Measurements from ENCODE around the gene ART1.
"Not testable (repeated sequence)": the region's sequence is repeated elsewhere in the genome, so short reads cannot be mapped to it uniquely, and the experiment has no call there.

Gene ART1

DNA sequence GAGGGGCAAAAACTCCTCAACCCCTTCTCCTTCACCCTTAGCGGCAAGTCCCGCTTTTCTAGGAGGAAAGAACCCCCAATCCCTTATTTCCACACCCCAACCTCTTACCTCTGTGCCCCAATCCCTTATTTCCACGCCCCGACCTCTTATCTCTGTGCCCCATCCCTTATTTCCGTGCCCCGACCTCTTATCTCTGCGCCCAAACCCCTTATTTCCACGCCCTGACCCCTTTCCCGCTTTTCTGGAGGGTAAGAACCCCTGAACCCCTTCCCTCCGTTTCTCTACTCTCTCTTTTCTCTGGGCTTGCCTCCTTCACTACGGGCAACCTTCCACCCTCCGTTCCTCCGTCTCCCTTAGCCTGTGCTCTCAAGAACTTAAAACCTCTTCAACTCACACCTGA is 3.9 kb downstream of the ART1 start:
- H3K27ac ChIP-seq (ENCODE audit: low read depth in 2 of 2, low read length in 2 of 2); H3K4me3 ChIP-seq (ENCODE audit: low read length in 2 of 2); H3K9me3 ChIP-seq (ENCODE audit: control insufficient read depth in 2 of 2, low read length in 2 of 2); H3K4me1 ChIP-seq (ENCODE audit: control insufficient read depth in 2 of 2, insufficient read depth in 2 of 2, low read length in 2 of 2); H3K27me3 ChIP-seq (ENCODE audit: control insufficient read depth in 2 of 2, insufficient read depth in 2 of 2, low read length in 2 of 2); H3K9ac ChIP-seq (ENCODE audit: low read depth in 1 of 2, low read length in 2 of 2); H3K36me3 ChIP-seq (ENCODE audit: control insufficient read depth in 2 of 2, insufficient read depth in 2 of 2, low read length in 2 of 2): not testable (repeated sequence)

- H3K9ac ChIP-seq (ENCODE audit: low read depth in 1 of 2, low read length in 2 of 2); H3K27ac ChIP-seq (ENCODE audit: low read depth in 2 of 2, low read length in 2 of 2); H3K36me3 ChIP-seq (ENCODE audit: control insufficient read depth in 2 of 2, insufficient read depth in 2 of 2, low read length in 2 of 2); H3K4me1 ChIP-seq (ENCODE audit: control insufficient read depth in 2 of 2, insufficient read depth in 2 of 2, low read length in 2 of 2); H3K27me3 ChIP-seq (ENCODE audit: control insufficient read depth in 2 of 2, insufficient read depth in 2 of 2, low read length in 2 of 2); H3K4me3 ChIP-seq (ENCODE audit: low read length in 2 of 2); H3K9me3 ChIP-seq (ENCODE audit: control insufficient read depth in 2 of 2, low read length in 2 of 2): not testable (repeated sequence)
These were observed 4.4 kb downstream of the ART1 start for GRCh38 chr11:3649374-3649773.

- H3K36me3 ChIP-seq (ENCODE audit: control insufficient read depth in 2 of 2, insufficient read depth in 2 of 2, low read length in 2 of 2); H3K4me3 ChIP-seq (ENCODE audit: low read length in 2 of 2); H3K9me3 ChIP-seq (ENCODE audit: control insufficient read depth in 2 of 2, low read length in 2 of 2); H3K4me1 ChIP-seq (ENCODE audit: control insufficient read depth in 2 of 2, insufficient read depth in 2 of 2, low read length in 2 of 2); H3K27ac ChIP-seq (ENCODE audit: low read depth in 2 of 2, low read length in 2 of 2); H3K9ac ChIP-seq (ENCODE audit: low read depth in 1 of 2, low read length in 2 of 2); H3K27me3 ChIP-seq (ENCODE audit: control insufficient read depth in 2 of 2, insufficient read depth in 2 of 2, low read length in 2 of 2): not testable (repeated sequence)
These were observed 7.6 kb downstream of the ART1 start for GRCh38 chr11:3652514-3652913.

- H3K27me3 ChIP-seq (ENCODE audit: control insufficient read depth in 2 of 2, insufficient read depth in 2 of 2, low read length in 2 of 2), result peaks cover 0 to 3% of the 10 kb centered on the region in 2 donors
- no peak overlapping the region for H3K4me3 ChIP-seq (ENCODE audit: low read length in 2 of 2)
- H3K4me1 ChIP-seq (ENCODE audit: control insufficient read depth in 2 of 2, insufficient read depth in 2 of 2, low read length in 2 of 2), result no peaks in the 10 kb centered on the region
- no peaks in the 10 kb centered on the region for H3K9me3 ChIP-seq (ENCODE audit: control insufficient read depth in 2 of 2, low read length in 2 of 2)
- H3K36me3 ChIP-seq (ENCODE audit: control insufficient read depth in 2 of 2, insufficient read depth in 2 of 2, low read length in 2 of 2), result no peaks in the 10 kb centered on the region
- no peak overlapping the region for H3K9ac ChIP-seq (ENCODE audit: low read depth in 1 of 2, low read length in 2 of 2)
- H3K27ac ChIP-seq (ENCODE audit: low read depth in 2 of 2, low read length in 2 of 2), result no peak overlapping the region
These were observed 10.6 kb downstream of the ART1 start for GRCh38 chr11:3655547-3655946.

- not testable (repeated sequence) for H3K4me3 ChIP-seq (ENCODE audit: low read length in 2 of 2); H3K4me1 ChIP-seq (ENCODE audit: control insufficient read depth in 2 of 2, insufficient read depth in 2 of 2, low read length in 2 of 2); H3K36me3 ChIP-seq (ENCODE audit: control insufficient read depth in 2 of 2, insufficient read depth in 2 of 2, low read length in 2 of 2); H3K27ac ChIP-seq (ENCODE audit: low read depth in 2 of 2, low read length in 2 of 2); H3K27me3 ChIP-seq (ENCODE audit: control insufficient read depth in 2 of 2, insufficient read depth in 2 of 2, low read length in 2 of 2); H3K9me3 ChIP-seq (ENCODE audit: control insufficient read depth in 2 of 2, low read length in 2 of 2); H3K9ac ChIP-seq (ENCODE audit: low read depth in 1 of 2, low read length in 2 of 2)
These were observed 12.4 kb downstream of the ART1 start for GRCh38 chr11:3657331-3657730.

DNA sequence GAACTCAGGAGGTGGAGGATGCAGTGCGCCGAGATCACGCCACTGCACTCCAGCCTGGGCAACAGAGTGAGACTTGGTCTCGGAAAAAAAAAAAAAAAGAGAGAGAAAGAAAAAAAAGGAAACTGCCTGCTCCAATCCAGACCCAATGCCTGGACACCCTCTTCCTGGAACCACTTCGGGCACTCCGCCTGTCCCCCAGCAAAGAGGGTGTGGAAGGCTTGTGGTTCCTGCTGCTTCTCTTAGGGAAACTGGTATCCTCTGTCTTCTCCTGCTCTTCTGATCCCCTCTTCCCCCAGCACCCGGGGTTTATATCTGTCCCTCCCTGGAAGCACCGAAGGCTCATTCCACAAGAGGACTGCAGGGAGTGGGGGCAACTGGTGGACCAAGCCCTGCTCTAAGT is 13.3 kb downstream of the ART1 start:
- H3K4me3 ChIP-seq (ENCODE audit: low read length in 2 of 2), result no peak overlapping the region
- H3K9ac ChIP-seq (ENCODE audit: low read depth in 1 of 2, low read length in 2 of 2), result no peak overlapping the region
- no peaks in the 10 kb centered on the region for H3K9me3 ChIP-seq (ENCODE audit: control insufficient read depth in 2 of 2, low read length in 2 of 2)
- no peaks in the 10 kb centered on the region for H3K4me1 ChIP-seq (ENCODE audit: control insufficient read depth in 2 of 2, insufficient read depth in 2 of 2, low read length in 2 of 2)
- no peak overlapping the region for H3K27ac ChIP-seq (ENCODE audit: low read depth in 2 of 2, low read length in 2 of 2)
- no peaks in the 10 kb centered on the region for H3K36me3 ChIP-seq (ENCODE audit: control insufficient read depth in 2 of 2, insufficient read depth in 2 of 2, low read length in 2 of 2)
- H3K27me3 ChIP-seq (ENCODE audit: control insufficient read depth in 2 of 2, insufficient read depth in 2 of 2, low read length in 2 of 2), result peaks cover 0 to 3% of the 10 kb centered on the region in 2 donors

GRCh38 chr11:3659595-3660515 is 14.9 kb downstream of the ART1 start:
- Histone ChIP-seq H3K36me3 (ENCODE audit: control insufficient read depth in 2 of 2, insufficient read depth in 2 of 2, low read length in 2 of 2) (peaks cover 0 to 5% of the 10 kb centered on the region in 2 donors), H3K4me3 (ENCODE audit: low read length in 2 of 2) (no peak overlapping the region), H3K4me1 (ENCODE audit: control insufficient read depth in 2 of 2, insufficient read depth in 2 of 2, low read length in 2 of 2) (no peaks in the 10 kb centered on the region), H3K9ac (ENCODE audit: low read depth in 1 of 2, low read length in 2 of 2) (no peak overlapping the region), H3K9me3 (ENCODE audit: control insufficient read depth in 2 of 2, low read length in 2 of 2) (no peaks in the 10 kb centered on the region), H3K27me3 (ENCODE audit: control insufficient read depth in 2 of 2, insufficient read depth in 2 of 2, low read length in 2 of 2) (peaks cover 0 to 1% of the 10 kb centered on the region in 2 donors), H3K27ac (ENCODE audit: low read depth in 2 of 2, low read length in 2 of 2) (no peak overlapping the region)

GRCh38 chr11:3660960-3661359 is 16.0 kb downstream of the ART1 start:
- H3K9ac ChIP-seq (ENCODE audit: low read depth in 1 of 2, low read length in 2 of 2), result no peak overlapping the region
- H3K27me3 ChIP-seq (ENCODE audit: control insufficient read depth in 2 of 2, insufficient read depth in 2 of 2, low read length in 2 of 2), result no peaks in the 10 kb centered on the region
- H3K27ac ChIP-seq (ENCODE audit: low read depth in 2 of 2, low read length in 2 of 2), result no peak overlapping the region
- H3K4me1 ChIP-seq (ENCODE audit: control insufficient read depth in 2 of 2, insufficient read depth in 2 of 2, low read length in 2 of 2), result no peaks in the 10 kb centered on the region
- peaks cover 5 to 8% of the 10 kb centered on the region in 2 donors for H3K36me3 ChIP-seq (ENCODE audit: control insufficient read depth in 2 of 2, insufficient read depth in 2 of 2, low read length in 2 of 2)
- H3K4me3 ChIP-seq (ENCODE audit: low read length in 2 of 2), result no peak overlapping the region
- H3K9me3 ChIP-seq (ENCODE audit: control insufficient read depth in 2 of 2, low read length in 2 of 2), result no peaks in the 10 kb centered on the region

GRCh38 chr11:3662856-3663255 is 17.9 kb downstream of the ART1 start:
- no peaks in the 10 kb centered on the region for H3K9me3 ChIP-seq (ENCODE audit: control insufficient read depth in 2 of 2, low read length in 2 of 2)
- H3K27ac ChIP-seq (ENCODE audit: low read depth in 2 of 2, low read length in 2 of 2), result no peak overlapping the region
- H3K9ac ChIP-seq (ENCODE audit: low read depth in 1 of 2, low read length in 2 of 2), result no peak overlapping the region
- H3K4me1 ChIP-seq (ENCODE audit: control insufficient read depth in 2 of 2, insufficient read depth in 2 of 2, low read length in 2 of 2), result no peaks in the 10 kb centered on the region
- no peaks in the 10 kb centered on the region for H3K27me3 ChIP-seq (ENCODE audit: control insufficient read depth in 2 of 2, insufficient read depth in 2 of 2, low read length in 2 of 2)
- no peak overlapping the region for H3K4me3 ChIP-seq (ENCODE audit: low read length in 2 of 2)
- H3K36me3 ChIP-seq (ENCODE audit: control insufficient read depth in 2 of 2, insufficient read depth in 2 of 2, low read length in 2 of 2), result peaks cover 8 to 15% of the 10 kb centered on the region in 2 donors

DNA sequence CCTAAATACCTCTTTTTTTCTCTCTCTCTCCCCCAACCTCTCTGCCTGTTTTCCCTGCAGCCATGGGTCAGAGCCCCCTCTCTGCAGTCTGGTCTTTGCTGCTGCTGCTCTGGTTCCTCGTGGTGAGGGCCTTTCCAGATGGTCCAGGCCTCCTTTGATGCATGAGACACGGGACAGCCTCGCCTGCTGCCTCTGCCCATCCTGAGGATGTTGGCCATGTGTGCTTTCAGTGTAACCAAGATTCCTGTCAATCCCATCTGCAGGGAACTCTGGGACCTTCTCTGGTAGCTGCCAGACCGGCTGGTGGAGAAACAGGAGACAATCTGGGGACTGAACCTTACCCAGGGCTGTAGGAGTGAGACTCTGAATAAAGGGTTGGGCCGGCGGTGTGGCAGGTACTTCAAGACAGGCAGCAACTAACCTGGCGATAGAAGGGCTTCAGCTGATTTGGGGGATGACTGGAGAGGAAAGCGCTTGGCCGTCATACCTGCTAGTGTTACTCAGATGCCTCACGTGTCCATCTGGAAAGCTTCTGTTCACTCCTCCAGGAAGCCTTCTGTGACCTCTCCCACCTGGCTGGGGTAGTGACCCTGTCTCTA is 19.2 kb downstream of the ART1 start:
- no peak overlapping the region for H3K9ac ChIP-seq (ENCODE audit: low read depth in 1 of 2, low read length in 2 of 2)
- no peaks in the 10 kb centered on the region for H3K9me3 ChIP-seq (ENCODE audit: control insufficient read depth in 2 of 2, low read length in 2 of 2)
- no peak overlapping the region for H3K27ac ChIP-seq (ENCODE audit: low read depth in 2 of 2, low read length in 2 of 2)
- H3K4me1 ChIP-seq (ENCODE audit: control insufficient read depth in 2 of 2, insufficient read depth in 2 of 2, low read length in 2 of 2), result no peaks in the 10 kb centered on the region
- H3K4me3 ChIP-seq (ENCODE audit: low read length in 2 of 2), result no peak overlapping the region
- no peaks in the 10 kb centered on the region for H3K27me3 ChIP-seq (ENCODE audit: control insufficient read depth in 2 of 2, insufficient read depth in 2 of 2, low read length in 2 of 2)
- peaks cover 10 to 20% of the 10 kb centered on the region in 2 donors for H3K36me3 ChIP-seq (ENCODE audit: control insufficient read depth in 2 of 2, insufficient read depth in 2 of 2, low read length in 2 of 2)

Measured in mucosa of rectum (tissue), 2 donors.